Cerebellar nuclear complex (tissue), 1 donor: ENCODE measurements around the gene TMEM151B.

Experiments
- DNase-seq, 2 experiments: peaks; one replicate each; lab custom pipeline; 2025; lab: John Stamatoyannopoulos, UW

Gene TMEM151B

DNA sequence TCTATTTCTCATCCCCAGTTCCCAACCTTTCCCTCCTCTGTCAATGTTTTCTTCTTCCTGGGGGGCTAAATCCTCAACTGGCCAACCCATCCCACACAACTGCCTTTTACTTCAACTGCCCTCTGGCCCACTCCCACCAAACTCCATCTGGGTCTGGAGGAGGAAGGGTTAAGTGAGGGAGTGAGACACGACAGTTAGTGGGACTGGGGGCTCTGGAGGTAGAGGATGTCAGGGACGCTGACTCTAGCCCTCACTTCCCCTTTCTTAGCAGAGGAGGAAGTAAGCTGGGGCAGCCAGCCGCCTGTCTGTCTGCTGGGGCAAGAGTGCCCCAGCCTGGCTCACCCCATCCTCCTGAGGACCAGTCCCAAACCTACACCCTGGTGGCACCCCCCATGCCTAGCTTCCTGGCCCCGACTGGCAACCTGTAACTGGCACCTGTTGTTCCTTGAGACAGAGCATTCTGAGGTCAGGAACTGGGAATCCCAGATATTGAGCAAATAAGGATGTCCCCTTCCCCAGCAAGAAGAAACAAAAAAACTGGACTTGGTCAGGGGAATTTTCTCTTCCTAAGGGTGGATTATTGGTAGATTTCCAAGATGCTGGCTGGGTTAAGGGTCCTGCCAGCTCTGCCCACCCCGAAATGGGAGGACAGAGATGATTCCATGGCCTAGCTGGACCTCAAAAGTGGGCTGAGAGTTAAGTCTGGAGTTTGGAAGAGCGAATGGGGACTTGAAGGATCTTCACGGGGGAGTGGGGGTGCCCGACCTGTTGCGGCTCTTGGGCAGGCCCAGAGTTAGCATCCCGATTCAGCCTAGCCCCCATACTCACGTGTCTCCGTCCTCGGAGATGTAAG lies 5.9 kb upstream of the TMEM151B start:
- DNase-seq = no peak

DNA sequence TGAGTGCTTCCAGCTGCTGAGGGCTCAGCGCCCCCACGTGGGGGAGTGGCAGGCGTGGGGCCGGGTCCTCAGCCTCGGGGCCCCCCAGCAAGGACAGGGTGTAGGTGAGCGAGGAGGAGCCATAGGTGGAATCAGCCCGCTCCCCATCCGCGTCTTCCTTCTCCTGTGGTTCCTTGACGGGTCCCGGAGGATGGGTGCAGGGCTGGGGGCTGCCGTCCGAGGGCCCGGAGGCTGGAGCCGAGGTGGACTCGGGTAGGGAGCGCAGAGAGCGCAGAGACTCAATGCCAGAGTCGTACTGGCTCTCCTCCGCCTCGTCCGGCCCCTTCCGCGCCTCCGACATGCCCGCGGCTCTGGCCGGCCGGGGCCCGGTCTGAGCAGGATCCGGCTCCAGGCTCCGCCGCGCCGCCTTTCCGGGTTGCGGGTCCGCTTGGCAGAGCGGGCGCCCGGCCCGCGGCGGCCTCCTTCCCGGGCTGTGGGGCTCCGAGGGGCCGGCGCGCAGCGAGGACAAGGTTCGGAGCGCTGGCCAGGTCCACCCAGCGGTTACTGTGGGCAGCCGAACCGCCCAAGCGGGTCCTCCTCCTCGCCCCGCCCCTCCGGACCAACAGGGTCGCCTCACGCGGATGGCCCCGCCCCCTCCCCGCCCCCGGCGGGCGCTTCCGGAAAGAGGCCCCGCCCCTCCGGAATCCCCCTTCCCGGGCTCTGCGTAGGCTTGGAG lies 5.1 kb upstream of the TMEM151B start, which contains the start of gene NFKBIE:
TSS of gene NFKBIE (minus strand) at position 545 of the 715 bp plus-strand sequence. CDS start at position 340, 205 bp downstream.
- DNase-seq = peak; percentile 41 to 66

DNA sequence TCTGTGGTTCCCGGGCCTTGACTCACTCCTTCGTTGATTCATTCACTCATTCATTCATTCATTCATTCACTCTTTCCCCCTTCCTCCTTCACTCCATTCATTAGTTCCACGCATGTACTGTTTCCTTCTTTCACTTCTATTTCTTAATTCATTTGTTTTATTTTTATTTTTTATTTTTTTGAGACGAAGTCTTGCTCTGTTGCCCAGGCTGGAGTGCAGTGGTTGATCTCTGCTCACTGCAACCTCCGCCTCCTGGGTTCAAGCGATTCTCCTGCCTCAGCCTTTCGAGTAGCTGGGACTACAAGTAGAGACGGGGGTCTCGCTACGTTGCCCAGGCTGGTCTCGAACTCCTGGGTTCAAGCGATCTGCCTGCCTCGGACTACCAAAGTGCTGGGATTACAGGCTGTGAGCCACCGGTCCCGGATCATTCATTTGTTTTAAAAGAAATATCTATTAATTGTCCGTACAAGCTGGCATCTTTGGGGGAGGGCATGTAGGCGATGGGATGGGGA lies 4.5 kb upstream of the TMEM151B start:
- DNase-seq = no peak

DNA sequence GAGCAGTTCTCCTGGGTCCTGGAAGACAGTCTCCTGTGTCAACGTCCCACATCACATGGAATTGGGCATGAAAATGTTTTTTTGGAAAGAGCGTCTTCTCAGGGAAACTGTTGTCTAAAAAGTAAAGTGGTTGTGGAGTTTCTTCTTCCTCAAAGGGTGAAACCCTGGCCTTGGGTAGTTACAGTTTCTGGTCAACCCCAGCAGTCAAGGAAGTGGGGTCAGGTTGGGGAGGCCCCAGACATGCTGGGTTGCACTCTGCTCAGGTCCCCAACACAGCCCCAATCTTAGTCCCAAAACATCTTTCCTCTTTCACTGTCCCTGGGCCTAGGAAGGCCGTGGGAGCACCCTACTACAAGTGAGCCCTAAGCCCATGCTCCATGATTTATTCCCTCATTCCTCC lies 3.9 kb upstream of the TMEM151B start:
- no peak for DNase-seq

DNA sequence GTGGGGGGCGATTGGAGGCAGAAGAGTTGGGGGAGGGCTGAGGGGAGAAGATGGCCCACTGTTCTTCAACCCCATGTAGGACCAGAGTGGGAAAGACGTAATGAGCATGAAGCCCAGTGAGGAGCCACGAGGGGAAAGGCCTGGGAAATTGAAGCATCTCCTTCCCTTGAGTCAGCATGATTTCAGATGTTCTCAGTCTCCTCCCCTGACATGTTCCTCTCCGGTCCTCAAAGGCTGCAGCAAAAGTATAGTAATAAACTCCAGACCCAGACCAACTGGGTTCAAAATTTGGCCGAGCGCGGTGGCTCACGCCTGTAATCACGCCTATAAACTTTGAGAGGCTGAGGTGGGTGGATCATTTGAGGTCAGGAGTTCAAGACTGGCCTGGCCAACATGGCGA lies 3.0 kb upstream of the TMEM151B start:
- DNase-seq = no peak

DNA sequence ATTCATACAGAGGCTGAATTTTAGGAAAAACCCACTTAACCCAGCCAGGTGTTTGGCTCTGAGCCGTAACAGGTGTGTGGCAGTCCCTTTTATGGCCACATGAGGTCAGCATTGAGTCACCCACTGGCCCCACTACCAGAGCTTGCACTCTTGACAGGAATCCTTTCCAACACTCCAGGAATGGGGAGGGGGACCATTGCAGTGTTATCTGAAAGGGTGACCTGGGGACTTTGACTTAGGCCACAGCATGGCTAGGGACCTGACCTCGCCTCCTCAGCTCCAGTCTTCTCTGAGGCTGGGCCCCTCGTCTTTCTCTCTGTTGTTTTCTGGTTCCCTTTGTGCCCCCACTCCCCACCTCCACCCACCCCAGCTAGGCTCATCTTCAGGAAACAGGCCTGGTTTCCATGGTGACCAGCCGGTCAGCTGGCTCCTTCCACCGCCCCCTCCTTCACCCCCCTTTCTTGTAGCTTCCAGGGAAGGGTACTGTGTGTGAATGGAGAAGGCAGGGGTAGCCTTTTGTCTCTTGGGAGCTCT lies 2.1 kb upstream of the TMEM151B start:
- no peak for DNase-seq

DNA sequence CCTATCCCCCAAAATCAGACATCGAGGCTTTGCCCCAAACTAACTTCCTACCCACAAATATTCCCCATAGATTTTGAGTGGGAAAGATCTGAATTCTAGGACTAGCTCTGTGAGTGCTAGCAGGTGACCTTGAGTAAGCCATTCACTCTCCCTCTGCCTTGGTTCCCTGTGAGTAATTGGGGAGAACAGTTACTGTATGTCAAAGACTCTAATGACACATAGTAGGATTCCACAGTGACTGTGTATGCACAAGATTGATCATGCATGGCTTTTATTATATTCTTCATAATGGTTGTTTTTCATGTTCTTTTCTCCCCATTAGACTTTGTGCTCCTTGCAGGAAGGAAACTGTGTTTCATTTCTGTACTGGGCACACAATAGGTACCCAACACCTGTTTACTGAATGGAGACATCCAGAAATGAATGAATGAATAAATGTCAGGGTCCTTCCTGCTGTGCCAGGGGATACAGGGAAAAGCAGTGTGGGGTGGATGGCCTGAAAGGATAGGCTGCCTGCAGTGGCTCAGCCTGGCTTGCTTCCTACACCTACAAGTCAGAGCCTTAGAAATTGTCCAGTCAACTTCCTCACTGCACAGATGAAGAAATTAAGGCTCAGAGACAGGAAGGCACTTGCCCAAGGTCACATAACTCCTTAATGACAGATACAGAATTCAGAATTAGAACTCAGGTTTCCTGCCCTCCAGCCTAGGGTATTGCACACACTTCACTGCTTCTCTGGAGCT lies 901 bp upstream of the TMEM151B start:
- no peak for DNase-seq

DNA sequence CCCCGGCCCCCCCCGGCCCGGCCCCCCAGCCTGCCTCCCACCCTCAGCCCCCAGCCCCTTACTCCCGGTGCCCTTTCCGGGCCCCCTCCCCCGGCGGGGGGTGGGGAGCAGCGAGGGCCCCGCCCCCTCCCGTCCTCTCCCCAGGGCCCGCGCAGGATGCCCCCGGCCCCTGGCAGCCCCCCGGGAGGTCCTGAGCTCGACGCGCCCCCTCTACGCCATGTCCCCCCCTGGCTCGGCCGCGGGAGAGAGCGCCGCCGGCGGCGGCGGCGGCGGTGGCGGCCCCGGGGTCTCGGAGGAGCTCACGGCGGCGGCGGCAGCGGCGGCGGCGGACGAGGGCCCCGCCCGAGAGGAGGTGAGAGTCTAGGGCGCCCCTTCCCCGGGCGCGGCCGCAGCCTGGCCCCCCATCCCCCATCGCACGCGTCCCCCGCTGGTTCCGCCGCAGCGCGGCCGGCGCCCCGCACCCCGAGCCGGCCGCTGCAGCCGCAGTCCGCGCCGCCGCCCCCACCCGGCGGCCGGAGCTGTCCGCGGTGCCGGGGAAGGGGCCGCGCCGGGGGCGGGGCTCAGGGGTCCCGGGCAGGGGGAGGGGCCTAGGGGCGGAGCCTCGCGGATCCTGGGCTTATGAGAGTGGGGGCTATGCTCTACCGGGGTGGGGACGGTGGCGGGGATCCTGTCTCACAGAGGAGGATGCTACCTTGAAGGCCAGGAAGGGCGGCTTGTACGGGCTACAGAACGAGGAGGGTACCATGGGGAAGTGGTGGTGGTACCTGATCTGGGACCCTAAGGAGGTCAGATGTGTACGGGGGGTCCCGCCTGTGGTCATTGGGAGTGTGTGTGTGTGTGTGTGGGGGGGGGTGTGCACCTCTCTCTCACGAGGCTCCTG lies 516 bp downstream of the TMEM151B start:
- DNase-seq = no peak

DNA sequence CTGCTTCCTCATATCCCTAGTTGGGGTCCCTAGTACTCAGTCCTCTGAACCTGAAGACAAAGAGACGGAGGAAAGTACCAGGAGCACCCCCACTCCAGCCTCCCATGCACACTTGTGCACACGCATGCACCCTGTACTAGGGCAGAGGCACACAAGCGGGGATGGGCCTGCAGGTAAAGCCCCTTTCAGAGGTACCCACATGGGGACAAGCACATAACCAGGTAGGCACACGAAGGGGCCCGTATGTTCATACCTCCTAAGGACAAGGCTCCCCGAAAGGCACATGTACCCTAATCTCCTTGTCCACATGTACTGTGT lies 1.1 kb downstream of the TMEM151B start:
- DNase-seq = peak in 1 of 2 experiments; percentile 8

DNA sequence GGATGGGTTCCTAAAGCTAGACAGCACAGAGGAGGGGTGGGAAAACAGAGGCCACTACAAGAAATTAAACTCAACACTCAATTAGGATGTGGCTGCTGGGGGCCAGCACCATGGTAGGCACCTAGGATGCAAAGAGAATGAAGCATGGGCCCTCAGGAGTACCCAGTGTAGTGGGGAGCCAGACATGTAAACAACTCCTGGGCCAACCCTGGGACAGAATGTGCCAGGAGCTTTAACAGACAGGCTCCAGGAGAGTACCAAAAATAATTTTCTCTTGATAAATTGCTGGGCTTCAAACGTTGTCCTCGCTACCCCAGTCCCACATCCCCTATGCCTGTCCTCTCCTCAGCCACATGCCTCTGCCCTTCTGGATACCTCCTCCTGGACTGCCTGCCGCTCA lies 1.7 kb downstream of the TMEM151B start:
- DNase-seq = peak in 1 of 2 experiments; percentile 27

DNA sequence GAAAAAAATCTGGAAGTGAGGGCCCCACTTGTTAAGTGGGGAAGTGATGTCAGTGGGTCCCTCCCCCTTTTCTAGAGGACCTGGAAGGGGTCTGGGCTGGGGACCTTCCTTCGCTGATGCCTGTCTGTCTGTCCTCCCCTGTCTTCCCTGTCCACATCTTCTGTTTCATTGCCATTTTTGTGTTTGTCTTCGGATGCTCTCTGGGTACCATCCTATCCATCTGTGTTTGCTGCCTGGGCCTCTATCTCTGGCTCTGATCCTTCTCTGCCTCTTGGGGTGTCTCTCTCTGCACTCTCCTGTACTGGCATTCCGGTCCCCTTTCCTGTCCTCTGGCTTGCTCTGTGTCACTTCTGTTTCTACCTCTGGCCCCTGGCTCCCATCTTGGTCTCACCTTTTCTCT lies 2.3 kb downstream of the TMEM151B start:
- DNase-seq = no peak

DNA sequence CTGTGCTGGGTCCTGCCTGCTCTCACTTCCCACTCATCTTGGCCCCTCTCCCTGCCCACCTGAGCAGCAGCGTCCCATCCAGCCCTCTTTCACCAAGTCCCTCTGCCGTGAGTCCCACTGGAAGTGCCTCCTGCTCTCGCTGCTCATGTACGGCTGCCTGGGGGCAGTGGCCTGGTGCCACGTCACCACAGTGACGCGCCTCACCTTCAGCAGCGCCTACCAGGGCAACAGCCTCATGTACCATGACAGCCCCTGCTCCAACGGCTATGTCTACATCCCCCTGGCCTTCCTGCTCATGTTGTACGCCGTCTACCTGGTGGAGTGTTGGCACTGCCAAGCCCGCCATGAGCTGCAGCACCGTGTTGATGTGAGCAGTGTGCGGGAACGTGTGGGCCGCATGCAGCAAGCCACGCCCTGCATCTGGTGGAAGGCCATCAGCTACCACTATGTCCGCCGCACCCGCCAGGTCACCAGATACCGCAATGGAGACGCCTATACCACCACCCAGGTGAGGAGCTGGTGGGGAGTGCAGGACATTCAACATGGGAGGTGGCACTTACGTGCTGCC lies 2.8 kb downstream of the TMEM151B start:
- DNase-seq = peak in 1 of 2 experiments; percentile 24

DNA sequence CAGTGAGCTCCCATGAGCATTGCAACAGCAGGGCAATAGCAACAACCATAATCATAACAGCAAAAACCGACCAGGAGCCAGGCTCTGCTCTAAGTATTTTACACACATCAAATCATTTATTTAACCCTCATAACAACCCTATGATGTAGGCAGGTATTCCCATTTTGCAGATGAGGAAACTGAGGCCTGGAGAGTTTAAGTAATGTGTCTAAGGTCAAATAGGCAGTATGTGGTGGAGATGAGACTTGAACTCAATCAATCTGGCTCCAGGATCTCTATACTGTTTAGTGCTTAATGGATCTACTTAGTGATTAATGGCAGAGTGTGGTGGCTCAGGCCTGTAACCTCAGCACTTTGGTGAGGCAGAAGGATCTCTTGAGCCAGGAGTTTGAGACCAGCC lies 3.4 kb downstream of the TMEM151B start:
- DNase-seq = no peak

DNA sequence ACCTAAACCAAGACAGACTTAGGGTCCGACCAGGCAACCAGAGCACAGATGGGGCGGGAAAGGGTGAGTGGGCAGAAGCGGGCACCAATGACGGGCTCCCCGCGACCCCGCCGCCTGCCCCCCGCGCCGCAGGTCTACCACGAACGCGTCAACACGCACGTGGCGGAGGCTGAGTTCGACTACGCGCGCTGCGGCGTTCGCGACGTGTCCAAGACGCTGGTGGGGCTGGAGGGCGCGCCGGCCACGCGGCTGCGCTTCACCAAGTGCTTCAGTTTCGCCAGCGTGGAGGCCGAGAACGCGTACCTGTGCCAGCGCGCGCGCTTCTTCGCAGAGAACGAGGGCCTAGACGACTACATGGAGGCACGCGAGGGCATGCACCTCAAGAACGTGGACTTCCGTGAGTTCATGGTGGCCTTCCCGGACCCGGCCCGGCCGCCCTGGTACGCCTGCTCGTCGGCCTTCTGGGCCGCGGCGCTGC lies 5.1 kb downstream of the TMEM151B start:
- DNase-seq = no peak

DNA sequence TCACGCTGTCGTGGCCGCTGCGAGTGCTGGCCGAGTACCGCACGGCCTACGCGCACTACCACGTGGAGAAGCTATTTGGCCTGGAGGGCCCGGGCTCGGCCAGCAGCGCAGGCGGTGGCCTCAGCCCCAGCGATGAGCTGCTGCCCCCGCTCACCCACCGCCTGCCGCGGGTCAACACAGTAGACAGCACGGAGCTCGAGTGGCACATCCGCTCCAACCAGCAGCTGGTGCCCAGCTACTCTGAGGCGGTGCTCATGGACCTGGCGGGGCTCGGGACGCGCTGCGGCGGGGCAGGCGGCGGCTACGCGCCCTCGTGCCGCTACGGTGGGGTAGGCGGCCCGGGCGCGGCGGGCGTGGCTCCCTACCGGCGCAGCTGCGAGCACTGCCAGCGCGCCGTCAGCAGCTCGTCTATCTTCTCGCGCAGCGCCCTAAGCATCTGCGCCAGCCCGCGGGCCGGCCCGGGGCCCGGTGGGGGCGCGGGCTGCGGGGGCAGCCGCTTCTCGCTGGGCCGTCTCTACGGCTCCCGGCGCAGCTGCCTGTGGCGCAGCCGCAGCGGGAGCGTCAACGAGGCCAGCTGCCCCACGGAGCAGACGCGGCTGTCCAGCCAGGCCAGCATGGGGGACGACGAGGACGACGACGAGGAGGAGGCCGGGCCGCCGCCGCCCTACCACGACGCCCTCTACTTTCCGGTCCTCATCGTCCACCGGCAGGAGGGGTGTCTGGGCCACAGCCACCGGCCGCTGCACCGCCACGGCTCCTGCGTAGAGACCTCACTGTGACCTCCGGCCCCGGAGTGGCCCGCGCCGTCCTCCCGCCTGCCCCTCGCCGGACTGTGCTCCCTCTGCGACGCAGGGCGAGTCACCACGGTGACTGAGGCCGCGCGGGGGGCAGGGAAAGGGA lies 5.7 kb downstream of the TMEM151B start:
- DNase-seq = no peak

DNA sequence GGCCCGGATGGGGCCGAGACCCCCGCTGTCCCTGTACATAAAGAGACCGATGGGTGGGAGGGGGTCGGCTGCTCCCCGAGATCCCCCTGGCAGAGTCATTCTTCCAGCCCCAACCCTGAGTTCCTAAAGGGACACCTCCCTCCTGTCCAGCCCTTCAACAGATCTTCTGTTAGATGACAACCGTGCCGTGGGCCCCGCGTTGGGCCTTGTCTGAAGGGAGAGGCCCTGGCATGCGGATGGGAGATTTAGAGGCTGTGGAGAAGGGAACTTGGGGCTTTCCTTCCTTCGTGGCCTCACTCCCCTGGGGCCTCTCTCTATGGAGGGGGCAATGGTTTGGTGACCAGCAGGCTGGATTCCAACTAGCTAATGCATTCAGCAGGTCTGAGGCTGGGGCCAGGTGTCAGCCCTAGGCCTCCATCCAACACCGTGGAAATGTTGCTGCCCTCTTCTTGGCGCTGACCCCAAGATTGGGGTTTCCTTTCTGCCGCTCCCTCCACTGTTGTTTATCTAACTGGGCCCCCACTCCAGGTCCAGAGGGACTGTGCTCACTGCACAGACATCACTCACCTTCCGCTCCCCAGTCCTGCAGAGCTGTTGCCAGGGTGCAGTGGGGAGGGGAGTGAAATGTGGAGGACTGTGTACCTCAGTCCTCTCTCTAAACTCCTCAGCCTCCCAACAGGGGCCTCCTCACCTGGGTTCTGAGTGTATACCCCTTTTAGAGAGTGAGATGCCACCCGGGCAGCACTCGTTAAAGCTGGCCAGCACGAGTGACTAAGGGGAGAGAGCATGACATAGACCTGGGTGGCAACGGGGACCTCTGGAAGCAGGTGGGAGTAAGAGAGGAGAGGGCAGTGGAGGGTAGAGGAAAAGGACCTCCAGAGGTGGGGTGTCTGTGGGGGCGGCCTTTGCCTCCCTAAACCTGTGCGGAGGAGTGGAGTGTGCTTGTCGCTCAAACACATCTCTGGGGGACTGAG lies 6.7 kb downstream of the TMEM151B start:
- DNase-seq = peak; percentile 40 to 68

DNA sequence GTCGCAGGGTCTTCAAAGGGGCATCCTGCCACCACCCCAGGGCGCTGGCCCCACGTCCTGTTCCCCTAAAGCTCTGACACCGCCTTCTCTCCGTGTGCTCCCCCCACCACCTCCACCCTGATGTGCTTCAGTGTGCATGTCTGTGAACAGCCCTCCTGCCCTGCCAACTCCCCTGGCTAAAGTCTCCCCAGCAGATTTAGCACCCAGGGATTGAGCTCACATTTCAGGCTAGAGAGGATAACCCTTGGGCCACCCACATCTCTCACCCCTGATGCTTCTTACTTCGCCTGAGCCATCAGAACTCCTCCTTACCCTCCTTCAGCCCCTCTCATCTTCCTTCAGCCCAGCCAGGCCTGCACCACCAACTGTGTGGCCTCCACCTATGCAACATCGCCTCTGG lies 7.5 kb downstream of the TMEM151B start:
- DNase-seq = no peak

DNA sequence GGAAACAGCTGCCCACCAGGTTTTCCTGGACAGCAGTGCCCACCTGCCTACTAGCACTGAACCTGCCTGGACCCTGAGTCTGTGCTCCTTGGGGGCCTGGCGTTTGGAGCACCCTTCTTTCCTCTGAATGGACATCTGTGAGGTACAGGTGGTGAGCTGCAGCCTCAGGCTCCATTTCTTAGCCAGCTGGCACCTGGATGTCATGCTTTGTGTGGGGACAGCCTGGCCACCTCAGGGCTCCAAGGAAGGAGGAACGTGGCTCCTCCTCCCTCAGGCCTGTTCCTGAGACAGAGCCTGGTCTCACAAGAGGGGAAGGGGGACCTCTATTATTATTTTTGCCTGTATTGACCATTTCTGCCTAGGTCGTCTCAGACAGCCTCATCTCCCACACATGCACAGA lies 8.1 kb downstream of the TMEM151B start:
- DNase-seq = peak; percentile 66 to 79
